ENCODE measurements around the gene ADAMTS15.
"Not testable (repeated sequence)": the region's sequence is repeated elsewhere in the genome, so short reads cannot be mapped to it uniquely, and the experiment has no call there.

The ADAMTS15 gene

GRCh38 chr11:130434521-130435223 lies 13.8 kb upstream of the ADAMTS15 start:
- DNase-seq (ENCODE audit: low spot score) = peak; percentile 77

- DNase-seq (ENCODE audit: low spot score) = no peak
Measured at GRCh38 chr11:130435671-130436070, 12.8 kb upstream of the ADAMTS15 start.

- no peak for DNase-seq (ENCODE audit: low spot score)
Measured at GRCh38 chr11:130436171-130436570, 12.3 kb upstream of the ADAMTS15 start.

- no peak for DNase-seq (ENCODE audit: low spot score)
Measured at GRCh38 chr11:130437848-130438247, 10.6 kb upstream of the ADAMTS15 start.

GRCh38 chr11:130438401-130439159 lies 9.9 kb upstream of the ADAMTS15 start:
- DNase-seq (ENCODE audit: low spot score) = not testable (repeated sequence)

GRCh38 chr11:130439160-130439519 lies 9.3 kb upstream of the ADAMTS15 start:
- DNase-seq (ENCODE audit: low spot score) = no peak

GRCh38 chr11:130439876-130440275 lies 8.6 kb upstream of the ADAMTS15 start:
- DNase-seq (ENCODE audit: low spot score) = no peak

- DNase-seq (ENCODE audit: low spot score) = no peak
Measured at GRCh38 chr11:130441719-130442118, 6.7 kb upstream of the ADAMTS15 start.

GRCh38 chr11:130442737-130443136 lies 5.7 kb upstream of the ADAMTS15 start:
- DNase-seq (ENCODE audit: low spot score) = no peak

- DNase-seq (ENCODE audit: low spot score) = no peak
Measured at GRCh38 chr11:130445788-130446187, 2.7 kb upstream of the ADAMTS15 start.

- DNase-seq (ENCODE audit: low spot score) = no peak
Measured at GRCh38 chr11:130448039-130448415, 418 bp upstream of the ADAMTS15 start.

- DNase-seq (ENCODE audit: low spot score) = peak; percentile 68
Measured at GRCh38 chr11:130449310-130449990, 1.0 kb downstream of the ADAMTS15 start.

- peak; percentile 90 for DNase-seq (ENCODE audit: low spot score)
Measured at GRCh38 chr11:130449996-130450769, 1.7 kb downstream of the ADAMTS15 start.

GRCh38 chr11:130451231-130452019 lies 3.0 kb downstream of the ADAMTS15 start:
- no peak for DNase-seq (ENCODE audit: low spot score)

- DNase-seq (ENCODE audit: low spot score) = no peak
Measured at GRCh38 chr11:130452176-130452575, 3.7 kb downstream of the ADAMTS15 start.

GRCh38 chr11:130452940-130453339 lies 4.5 kb downstream of the ADAMTS15 start:
- DNase-seq (ENCODE audit: low spot score) = no peak

- DNase-seq (ENCODE audit: low spot score) = no peak
Measured at GRCh38 chr11:130454491-130455252, 6.2 kb downstream of the ADAMTS15 start.

GRCh38 chr11:130455483-130456127 lies 7.2 kb downstream of the ADAMTS15 start:
- DNase-seq (ENCODE audit: low spot score) = no peak

GRCh38 chr11:130456286-130456685 lies 7.8 kb downstream of the ADAMTS15 start:
- no peak for DNase-seq (ENCODE audit: low spot score)

Data from ecto neural progenitor cell (in vitro differentiated cells).